ENCODE measurements around the gene SHROOM3.

SHROOM3 gene

DNA sequence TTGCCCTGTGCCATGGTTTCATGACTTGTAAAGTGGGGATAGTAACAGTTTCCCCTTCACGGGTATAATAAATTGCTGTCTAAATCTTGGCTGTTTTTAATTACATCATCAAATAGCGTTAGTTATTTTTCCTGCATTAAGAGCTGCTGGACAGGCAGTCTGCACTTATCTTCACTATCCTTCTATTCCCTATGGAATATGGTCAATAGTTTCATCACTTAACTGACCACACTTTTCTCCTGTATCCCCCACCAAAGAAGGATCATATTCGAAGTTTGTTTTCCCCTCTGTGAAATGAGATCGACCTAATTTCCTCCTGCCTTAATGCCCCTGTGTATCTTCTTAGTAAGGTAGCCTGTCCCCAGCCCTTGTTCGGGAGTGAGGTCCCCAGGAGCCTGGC lies 133.2 kb downstream of the SHROOM3 start:
- no peak for FAIRE-seq
- no peak for DNase-seq (ENCODE audit: low spot score)

DNA sequence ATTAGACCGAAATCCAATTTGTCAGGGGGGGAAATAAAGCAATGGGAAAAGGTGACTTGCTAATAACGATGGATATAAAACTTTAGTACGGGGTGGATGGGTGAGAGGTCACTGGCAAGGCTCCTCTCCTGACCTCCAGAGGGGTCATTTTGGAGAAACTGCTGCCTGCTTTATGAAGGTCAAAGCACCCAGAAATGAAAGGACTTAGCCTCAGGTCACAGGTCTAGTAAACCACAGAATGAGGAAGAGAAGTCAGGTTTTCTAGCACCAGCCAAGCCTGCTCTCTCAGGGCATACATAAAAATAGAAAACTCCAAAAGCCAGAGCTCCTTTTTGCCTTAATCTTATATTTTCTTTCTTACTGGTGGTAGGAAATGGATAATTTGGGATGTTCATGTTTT lies 134.2 kb downstream of the SHROOM3 start:
- DNase-seq (ENCODE audit: low spot score) (no peak), FAIRE-seq (no peak)

DNA sequence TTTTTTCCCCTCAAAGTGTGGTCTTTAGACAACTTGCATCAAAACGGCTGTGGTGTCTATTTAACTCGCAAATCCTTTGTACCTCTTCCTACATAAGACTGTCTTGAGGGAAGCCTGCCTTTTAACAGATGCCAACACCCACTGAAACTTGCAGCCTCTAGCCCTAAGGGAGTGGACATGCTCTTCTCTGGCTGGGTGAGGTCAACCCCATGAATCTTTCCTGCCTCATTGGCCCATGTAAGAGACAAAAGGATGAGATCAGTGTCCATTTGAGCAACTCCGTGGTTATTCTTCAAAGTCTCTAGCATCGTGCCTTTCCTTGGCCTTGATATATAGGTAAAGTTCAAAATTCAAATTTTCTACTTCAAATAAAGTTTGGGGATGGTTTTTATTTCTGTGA lies 134.7 kb downstream of the SHROOM3 start:
- no peak for FAIRE-seq
- peak; percentile 17 for DNase-seq (ENCODE audit: low spot score)

DNA sequence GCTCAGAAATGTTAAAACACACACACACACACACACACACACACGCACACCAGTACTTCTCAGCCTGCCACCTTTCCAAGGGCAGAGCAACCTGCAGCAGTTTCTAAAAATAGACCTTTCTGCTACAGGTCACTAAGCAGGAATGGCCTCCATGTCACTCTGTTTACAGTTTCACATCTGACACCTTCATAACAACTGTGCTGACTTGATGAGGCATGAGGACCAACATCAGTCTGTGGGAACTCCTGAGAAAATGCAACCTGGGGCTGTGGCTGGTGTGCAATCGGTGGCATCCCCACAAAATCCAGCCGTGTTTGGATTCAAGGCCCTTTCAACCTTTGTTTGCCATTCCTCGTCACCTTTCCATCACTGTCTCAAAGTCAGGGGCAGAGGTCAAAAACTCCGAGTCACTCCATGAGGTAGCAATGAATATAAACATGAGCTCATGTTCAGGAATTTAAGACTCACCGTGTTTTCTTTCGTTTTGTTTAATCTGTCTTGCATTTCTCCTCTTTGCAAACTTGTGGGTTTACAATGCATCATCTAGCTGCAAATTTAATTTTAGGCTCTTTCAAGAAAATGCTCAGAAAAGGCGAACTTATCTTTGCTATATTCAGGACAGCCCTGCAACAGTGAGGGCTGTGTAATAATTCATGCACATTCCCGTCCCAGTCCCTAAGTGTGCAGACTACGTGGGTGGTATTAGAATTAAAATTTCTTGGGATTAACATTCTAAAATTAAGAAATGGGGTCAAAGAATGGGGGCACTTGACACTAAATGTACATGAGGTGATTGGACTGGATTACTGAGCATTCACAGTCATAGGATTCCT lies 135.3 kb downstream of the SHROOM3 start:
- DNase-seq (ENCODE audit: low spot score): peak; percentile 88
- FAIRE-seq: peak; percentile 72

DNA sequence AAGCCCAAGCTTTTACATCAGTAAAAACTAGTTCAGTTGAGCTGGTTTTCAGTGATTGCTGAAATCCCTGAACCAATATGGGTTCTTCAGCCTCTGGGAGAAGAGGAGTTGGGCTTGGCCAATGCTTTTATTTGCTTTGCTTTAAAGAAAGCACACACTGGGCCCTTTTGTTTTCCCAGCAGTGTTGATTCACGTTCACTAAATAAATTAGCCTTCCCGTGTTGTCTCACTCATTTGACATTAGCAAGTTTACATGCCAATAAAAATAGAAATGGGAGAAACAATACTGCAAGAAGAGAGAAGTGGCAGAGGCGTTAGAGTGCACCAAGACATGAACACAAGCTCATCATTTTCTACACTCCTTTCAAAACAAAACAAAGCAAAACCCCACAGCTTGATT lies 136.2 kb downstream of the SHROOM3 start:
- FAIRE-seq: no peak
- no peak for DNase-seq (ENCODE audit: low spot score)

DNA sequence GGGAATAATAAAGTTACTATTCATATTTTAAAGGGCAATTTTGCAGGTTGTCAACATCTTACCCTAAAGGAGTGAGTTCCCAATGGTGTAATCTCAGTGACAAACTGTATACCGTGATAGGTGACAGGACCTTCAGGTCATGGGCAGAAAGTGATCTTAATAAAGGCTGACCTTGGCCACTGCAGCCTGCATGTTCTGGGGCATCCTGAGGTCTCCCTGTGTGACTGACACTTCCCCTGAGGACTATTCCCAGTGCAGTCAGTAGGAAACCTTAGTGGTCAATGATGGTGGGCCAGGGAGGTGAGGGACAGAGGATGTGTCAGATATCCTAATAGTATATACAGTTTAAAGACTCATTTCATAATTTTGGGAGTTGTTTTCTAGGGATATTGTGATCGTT lies 137.2 kb downstream of the SHROOM3 start:
- DNase-seq (ENCODE audit: low spot score): no peak
- no peak for FAIRE-seq

DNA sequence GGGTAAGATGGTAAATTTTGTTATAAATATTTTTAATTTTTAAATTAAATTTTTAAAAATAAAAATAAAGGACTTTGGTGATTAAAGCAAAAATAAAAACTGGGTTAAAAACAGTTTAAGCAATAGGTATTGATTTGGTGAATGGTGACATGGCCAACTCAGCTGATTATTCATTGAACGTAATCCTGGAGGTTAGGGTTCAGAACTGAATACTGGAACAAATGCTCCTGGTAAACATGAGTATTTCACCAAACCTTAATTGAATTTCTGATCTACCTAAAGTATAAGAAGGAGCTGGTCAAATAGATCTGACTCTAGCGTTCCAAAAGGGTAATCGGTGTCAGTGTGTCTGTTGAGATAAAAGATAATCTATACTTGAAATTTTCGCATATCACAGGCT lies 141.8 kb downstream of the SHROOM3 start:
- DNase-seq (ENCODE audit: low spot score) (no peak), FAIRE-seq (peak; percentile 56)

DNA sequence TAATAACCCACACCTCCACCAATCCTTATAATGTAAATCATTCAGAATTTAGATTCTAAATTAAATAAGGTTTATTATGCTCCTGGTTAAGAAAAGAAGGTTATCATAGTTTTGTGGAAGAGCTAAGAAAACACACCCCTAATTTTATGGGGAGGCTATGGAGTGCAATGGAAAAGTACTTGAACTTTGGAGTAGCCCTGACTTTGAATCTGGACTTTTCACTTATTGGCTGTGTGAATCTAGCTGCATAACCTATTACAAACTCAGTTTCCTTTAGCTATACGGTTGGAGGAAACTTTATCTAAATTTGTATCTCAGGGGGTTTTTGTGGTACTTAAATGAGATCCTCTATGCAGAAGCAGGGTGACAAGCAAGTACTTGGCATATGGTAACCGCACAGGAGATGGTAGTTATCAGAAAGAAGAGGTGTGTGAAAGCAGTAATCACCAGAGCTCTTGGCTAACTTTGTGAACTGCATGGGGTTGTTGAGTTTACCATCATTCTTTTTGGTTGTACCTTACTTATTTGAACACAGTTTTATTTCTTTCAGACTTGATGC lies 143.1 kb downstream of the SHROOM3 start:
- DNase-seq (ENCODE audit: low spot score) (no peak), FAIRE-seq (no peak)

DNA sequence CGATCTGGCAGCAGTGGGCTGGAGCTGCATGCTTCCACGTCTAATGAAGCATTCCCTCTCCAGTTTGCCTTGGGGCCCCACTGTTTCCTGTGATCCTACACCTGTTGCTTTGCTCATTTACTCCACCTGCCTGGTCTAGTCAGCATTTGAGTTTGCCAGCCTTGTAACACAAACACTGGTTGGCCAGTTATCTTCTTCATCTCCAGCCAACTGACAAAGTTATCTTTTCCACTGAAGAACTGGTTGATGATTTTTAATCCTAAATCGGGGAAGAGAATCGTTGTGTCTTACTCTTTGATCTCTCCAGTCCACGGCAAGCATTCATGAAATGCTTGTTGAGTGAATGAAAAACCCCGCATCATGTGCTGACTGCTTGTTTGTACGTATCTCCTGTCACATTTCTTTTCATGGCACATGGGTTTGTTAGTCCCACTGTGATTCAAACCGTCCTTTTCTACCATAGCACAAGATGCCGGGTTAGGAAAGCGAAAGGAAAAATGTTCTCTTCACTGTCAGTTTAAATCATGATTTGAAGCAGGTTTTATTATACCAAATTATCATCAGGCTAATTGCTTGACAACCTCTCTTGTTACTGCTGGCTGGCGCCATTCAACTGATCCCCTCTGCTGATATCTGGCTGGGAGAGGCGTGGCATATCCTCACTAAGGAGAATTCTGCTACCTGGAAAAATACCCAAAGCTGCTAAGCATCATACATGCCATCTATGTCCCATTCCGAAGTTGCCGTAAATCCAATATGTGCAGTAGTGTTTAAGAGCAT lies 144.8 kb downstream of the SHROOM3 start:
- DNase-seq (ENCODE audit: low spot score): no peak

DNA sequence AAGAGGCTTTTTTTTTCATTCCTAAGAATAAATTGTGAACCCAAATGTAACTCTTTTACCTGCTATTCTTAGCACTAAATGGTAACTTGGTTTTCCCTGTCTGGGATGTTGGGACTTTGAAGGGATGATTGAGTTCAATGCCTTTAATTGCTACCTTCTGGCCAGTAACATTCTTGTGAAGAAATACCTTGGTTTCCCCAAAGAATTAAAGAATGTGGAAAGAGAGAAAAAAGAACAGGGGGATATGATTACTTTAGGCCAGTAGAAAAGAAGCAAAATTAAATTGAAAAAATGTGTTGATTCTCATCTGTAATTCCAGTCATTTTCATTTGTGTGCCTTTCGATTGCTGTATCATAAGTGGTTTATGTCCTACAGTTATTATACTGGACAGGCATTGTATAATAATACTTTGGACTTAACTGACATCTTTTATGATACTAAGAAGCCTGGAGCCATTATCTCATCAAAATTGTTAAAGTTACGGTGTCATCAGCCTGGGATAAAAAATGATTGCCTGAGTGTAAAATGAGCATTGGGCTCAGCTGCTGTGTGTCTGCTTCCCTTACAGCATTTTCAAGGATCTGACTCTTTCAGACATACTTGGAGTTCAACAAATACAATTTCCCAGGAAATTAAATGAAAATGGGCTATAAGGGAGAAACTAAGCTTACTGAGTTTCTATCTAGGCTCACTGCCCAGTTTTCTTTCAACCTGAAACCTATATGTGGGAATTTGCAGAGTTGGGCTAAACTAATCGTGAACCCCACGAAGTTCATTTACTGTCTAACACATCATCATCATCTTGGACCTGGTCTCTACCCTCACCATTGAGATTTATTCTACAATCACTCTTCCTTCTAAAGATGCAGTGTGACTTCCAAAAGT lies 146.3 kb downstream of the SHROOM3 start:
- DNase-seq (ENCODE audit: low spot score): no peak

More for the DNA sequence above, 144.8 kb downstream of the SHROOM3 start:
- FAIRE-seq: no peak

DNA sequence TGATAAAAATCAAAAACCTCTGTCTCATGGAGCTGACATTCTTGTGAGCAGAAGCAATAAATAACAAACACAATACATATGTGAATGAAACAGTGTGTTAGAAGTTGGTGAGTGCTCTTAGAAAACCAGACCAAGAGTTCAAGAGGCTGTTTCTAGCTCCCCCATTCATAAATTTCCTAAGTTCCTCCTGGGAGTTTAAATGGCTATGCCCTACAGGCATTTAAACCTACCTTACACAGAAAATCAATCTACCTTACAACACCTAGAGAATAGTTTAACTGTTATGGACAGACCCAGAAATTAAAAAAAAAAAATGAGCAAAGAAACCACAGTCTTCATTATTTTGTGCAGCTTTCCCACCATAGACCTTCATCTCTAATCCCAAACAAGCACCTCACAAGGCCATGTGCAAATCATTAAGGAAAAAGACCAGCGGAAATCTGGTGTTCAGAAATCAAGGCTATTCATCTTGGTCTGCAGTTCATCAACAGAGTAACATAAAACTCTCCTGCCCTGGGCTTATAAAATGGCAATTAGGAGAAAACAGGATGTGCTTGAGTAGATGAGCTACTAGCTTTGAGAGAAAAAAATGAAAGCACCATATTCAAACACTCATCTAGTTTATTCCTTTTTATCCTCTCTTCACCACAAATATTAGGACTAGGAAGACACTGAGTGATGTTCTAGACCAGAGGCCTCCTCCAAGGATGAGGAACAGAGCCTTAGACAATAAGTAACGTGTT lies 147.2 kb downstream of the SHROOM3 start:
- no peak for DNase-seq (ENCODE audit: low spot score)
- FAIRE-seq: no peak

More for the DNA sequence above, 146.3 kb downstream of the SHROOM3 start:
- no peak for FAIRE-seq

DNA sequence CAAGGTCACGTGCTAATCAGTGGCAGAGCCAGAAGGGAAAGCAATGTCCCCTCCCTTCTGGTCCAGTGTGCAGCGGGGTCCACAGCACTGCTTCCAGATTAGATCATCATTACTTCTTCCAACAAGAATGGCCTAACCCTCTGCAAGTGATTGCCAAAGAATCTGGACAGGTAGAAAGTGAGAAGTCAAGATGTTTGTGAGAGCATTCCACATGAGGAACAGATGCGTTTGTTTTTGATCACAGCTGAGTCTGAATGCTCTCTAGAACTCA lies 147.7 kb downstream of the SHROOM3 start:
- DNase-seq (ENCODE audit: low spot score): no peak
- no peak for FAIRE-seq

DNA sequence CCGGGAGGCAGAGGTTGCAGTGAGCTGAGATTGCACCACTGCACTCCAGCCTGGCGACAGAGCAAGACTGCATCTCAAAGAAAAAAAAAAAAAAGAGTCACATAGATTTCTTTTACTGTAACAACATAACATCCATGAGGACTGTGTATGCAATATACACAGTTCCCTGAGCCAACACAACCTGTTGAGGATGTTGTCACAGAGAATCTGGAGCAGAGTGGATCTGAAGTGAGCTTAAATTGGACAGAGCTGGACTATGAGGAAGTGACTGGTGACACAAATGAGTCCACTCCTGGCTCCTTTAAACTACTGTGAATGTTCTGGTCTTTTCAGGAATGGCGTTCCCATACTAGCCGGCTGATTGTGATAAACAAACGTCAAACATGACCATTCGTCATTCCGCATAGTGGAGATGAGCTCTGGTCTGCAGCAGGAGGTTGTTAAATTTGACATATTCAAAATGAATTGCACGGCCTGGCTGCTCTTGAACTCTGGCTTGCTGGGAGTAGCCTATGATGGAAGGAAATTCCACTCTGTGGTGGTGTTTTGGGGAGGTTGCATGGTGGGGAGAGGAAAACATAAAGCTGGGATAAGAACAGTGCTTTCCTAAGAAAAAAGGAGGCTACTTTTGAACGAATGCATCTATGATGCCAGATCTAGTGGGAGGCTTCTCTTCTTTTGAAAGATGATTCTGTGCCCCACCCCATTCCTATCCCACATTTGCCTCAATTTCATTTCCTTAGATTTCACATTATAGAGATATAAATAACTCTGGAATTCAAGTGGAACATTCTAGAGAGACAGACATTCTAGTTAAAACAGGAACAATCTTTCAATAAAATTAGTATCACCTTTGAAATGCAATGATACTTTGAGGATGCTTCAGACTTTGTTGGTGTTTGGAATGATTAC lies 149.5 kb downstream of the SHROOM3 start:
- DNase-seq (ENCODE audit: low spot score) (no peak), FAIRE-seq (no peak)

DNA sequence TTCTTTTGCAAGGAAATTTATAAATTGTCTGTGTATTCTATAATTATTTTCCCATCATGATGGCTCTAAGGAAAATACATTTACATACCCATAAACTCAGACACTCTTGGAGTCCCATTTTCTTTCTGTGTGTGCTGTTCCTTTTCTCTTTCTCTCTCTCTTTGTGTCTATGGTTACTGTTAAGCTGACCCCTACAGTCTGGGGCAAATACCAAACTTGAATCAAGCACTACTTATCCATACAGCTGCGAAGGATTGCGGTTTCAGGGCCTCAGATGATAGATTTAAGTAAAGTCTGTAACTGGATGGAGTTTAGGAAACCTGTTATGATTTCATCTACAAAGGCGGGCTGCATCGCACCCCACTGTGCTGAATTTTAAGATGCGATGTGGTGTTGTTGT lies 150.2 kb downstream of the SHROOM3 start:
- FAIRE-seq: no peak
- DNase-seq (ENCODE audit: low spot score): peak; percentile 26

DNA sequence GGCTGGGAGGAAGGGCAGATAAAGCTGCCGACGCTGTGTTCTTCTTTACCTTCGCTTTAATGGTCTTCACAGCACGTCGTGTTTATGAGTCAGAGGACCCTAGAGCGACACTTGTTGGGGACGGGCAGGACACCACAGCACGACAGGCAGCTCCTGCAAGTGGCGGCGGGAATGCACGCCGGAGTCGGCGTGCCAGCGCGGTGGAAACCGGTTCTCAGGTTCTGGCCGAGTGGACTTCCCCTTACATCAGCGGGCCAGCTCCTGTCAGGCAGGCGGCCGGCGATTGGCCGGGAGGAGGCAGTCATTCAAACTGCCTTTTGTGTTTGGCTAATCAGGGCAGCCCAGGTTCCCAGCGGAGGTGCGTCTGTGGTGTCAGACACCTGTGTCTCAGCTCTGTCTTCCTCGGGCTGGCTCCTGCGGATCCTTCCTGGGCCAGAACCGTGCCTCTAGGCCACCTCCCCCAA lies 150.9 kb downstream of the SHROOM3 start:
- DNase-seq (ENCODE audit: low spot score) (peak; percentile 83), FAIRE-seq (peak; percentile 72)

DNA sequence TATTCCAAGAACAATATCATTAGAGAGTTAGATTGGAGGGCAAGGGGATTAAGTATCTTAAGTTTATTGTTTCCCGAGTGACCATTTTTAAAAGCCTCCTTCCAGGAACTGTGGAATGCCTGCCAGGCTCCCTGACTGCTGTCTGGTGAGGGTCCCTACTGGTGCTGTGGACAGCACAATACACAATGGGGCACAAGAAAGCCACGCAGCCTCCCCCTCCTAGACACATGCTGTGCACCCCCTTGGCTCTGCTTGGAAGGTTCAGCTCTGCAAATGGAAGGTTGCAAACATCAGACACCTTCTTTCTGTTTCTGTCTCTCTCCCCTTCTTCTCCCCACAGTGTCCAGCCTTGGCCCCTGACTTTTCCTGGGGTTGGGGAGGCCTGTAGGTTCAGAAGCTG lies 153.2 kb downstream of the SHROOM3 start:
- DNase-seq (ENCODE audit: low spot score) (no peak), FAIRE-seq (no peak)

DNA sequence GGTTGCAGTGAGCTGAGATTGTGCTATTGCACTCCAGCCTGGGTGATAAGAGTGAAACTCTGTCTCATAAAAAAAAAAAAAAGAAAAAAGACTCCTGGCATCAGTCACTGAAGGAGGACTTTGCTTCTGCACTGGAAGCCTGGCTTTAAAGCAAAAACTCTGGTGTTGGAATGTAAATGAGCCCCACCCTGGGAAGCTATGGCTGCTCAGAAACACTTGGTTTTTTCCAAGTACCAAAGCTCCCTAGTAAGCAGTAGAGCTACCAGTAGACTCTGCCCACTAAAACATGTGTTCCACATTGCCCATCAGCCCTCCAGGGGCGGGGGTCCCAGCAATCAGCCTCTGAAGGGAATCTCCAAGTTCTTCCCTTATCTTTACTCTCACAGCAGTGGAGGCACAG lies 154.4 kb downstream of the SHROOM3 start:
- FAIRE-seq (no peak), DNase-seq (ENCODE audit: low spot score) (peak; percentile 12)

DNA sequence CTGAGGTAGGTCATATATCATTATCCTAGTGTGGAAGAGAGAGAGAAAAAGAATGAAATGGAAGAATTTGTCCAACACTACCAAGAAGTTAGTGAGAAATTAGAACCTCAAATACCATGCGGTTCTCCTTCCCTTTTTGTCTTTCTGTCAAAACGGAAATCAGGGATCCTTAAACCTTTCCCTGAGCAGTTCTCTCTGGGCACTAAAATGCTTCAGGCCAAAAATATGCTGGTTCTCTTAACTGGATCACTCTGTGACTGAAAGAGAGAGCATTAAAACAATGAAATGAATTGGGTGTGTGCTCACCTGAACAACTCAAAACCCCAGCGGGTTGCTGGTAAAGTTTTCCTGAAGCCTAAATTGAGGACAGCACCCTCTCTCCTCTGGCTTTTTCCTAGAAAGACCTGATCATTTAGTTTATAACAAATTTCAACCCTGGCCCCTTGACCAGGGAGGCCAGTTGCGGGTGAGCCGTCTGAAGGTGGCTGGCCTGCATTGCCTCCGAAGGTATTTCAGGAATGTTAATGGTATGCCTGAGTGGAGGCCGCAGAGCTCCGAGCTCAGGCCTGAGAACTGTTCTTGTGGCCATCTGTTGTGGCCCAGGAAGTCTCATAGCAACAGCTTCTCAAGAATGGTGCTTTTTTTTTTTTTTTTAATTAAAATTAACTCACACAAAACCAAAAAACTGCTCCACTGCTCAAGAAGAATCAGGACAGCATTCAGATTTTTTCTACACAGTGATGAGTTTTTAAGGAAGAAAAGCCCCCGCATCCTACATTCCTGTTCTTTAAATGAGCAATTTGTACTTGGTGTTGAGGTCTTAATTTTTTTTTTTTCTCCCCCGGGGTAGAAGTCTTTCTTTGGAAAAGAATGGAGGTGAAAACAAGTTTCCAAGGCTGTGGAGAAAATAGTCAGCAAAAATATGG lies 155.1 kb downstream of the SHROOM3 start:
- FAIRE-seq: peak; percentile 95
- DNase-seq (ENCODE audit: low spot score): peak; percentile 96
